T-helper 1 cell treated with Interleukin-12 subunit alpha and Interleukin-12 subunit beta and Interleukin-4 antibody, amounts not matched to agents 30 ng/mL and 1 ng/mL, for 36 hours (primary cell): Measurements from ENCODE around the gene PCSK4. TPM values are rescaled to one million over a fixed set of nuclear protein-coding genes. Genes with fewer than 3 reads are reported as not detected.

Experiments used
- intact Hi-C: fragments of 100-400 bp; cut with micrococcal nuclease; formaldehyde crosslinking; loops from one replicate; pipeline ENCODE4 v1.15.1; 2024
- total RNA-seq: library from RNA; stranded (reverse); gene quantifications from 2 replicates; pipeline ENCODE4 v1.2.3, GENCODE V29; 2022

The PCSK4 gene
- total RNA-seq, 1 donor from 2014 or later: 1.5 TPM

DNA sequence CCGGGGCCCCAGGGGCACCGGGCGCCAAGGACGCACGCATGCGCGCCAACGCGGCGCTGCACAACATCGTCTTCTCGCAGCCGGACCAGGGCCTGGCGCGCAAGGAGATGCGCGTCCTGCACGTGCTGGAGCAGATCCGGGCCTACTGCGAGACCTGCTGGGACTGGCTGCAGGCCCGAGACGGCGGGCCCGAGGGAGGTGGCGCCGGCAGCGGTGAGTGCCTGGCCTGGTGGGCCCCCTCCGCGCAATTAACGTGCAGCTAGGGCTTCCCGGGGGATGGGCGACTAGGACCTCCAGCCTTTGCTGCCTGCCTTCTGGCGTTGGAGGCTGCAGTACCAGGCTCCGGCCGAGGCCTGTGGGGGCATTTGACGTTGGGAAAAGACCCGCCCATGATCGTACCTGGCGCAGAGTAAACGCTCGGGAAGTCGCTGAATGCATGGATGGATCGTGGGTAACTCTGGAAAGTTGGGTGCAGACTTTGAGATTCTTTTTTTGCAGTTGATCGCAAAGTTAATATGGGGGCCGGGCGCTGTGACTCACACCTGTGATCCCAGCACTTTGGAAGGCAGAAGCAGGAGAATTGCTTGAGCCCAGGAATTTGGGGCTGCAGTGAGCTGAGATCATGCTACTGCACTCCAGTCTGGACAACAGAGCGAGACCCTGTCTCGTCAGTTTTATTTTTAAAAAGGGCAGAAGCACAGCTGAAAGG, 33.0 kb downstream of the PCSK4 start:
- intact Hi-C loops: no loop called here

DNA sequence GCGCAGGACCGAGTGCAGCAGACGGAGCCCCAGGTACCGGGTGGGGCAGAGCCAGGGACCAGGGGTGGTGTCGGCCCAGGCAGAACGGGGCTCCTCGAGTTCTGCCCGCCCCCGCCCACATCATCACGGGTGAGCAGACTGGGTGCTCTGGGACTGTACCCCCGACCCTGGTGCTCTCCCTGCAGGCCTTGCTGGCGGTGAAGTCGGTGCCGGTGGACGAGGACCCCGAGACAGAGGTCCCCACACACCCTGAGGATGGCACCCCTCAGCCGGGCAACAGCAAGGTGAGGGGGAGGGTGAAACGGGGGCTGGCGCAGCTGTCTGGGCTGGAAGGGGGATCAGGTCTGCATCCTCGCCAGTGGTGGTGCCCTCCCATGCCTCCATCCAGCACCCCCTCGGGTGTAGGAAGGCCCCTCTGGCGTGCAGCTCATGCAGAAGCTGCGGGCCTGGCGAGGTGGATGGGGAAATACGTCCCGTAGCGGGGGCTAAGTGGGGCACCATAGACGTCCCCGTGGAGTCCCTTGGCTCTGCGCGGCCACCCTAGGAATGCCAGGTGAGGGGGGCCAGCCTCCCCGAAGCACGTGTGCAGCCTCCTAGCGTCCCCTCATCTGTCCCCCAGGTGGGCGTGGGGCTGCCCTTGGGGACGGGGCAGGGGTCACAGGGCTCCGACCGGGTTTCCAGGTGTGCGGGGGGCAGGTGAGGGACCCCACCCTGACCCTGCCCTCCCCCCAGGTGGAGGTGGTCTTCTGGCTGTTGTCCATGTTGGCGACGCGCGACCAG, 33.8 kb downstream of the PCSK4 start:
- intact Hi-C loops: no loop called here

DNA sequence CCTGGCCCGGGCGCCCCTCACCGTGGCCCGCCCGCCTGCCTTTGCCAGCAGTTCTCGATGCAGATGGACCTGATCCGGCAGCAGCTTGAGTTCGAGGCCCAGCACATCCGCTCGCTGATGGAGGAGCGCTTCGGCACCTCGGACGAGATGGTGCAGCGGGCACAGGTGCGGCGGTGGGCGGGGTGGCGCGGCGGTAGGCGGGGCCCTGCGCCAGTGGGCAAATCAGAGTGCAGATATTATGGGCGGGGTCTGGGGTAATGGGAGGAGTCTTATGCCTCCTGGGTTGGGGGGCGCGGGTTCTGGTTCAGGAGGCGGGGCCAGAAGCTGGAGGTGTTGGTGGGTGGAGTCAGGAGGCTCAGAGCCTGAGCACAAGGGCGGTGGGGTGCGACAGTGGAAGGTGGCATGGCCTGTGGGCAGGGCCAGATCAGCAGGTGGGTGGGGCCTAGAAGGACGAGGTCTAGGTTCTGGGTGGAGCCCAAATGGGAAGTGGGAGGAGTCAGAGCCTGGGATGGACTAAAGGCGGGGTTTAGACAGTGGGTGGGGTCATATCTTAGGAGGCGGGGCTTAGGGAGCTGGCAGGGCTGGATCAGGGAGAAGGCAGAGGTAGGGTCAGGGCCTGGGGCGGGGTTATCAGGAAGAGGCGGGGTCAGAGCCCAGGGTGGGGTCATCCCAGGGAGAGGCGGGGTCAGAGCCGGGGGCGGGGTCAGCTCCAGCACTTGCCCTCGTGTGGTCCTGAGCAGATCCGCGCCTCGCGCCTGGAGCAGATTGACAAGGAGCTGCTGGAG, 34.6 kb downstream of the PCSK4 start:
- intact Hi-C loops: no loop called here

DNA sequence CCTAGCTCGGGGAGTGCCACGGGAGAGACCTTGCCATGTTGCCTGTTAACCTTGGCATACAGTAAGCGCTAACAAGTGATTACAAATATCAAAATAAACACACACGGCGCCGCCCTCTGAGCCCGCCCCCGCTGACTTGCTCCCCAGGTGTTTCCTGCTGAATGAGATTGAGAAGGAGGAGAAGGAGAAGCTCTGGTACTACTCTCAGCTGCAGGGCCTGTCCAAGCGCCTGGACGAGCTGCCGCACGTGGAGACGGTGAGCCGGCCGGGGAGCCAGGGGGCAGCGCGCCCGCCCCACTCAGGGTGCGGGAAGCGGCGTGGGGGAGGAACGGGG, 35.2 kb downstream of the PCSK4 start:
- intact Hi-C loops: no loop called here

DNA sequence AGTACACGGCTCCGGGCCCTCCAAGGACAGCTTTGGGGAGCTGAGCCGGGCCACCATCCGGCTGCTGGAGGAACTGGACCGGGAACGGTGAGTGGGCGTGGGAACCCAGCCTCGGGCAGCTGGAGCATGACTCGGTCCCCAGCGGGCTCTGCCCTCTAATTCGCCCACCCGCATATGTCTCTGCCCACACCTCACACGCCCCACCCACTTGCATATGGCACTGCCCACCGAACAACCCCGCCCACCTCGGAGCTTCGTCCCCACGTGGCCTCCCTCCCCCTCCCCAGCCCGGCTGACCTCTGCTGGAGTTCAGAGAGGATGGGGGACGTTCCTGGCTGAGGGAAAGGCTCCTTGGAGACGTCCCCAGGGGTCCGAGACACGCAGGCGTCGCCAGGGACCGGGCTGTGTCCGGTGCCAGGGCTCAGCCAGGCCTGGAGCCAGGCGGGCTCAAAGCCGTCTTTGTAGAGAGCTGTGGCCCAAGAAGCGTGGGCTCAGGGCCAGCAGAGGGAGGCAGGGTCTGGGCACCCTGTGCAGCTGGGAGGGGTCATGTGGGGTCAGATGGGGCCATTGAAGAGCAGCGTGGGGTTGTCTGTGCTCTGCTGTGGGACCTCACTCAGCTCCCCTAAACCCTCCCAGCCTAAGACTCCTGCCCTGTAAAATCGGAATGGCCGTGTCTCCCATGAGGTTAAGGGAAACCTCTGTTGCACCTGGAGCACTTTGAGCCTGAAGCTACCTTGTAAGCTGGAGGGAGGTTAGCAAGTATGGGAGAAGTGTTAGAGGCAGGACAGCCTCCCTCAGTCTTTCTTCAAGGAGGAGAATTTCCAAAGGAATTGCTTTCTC, 36.4 kb downstream of the PCSK4 start:
- intact Hi-C loops: no loop called here

DNA sequence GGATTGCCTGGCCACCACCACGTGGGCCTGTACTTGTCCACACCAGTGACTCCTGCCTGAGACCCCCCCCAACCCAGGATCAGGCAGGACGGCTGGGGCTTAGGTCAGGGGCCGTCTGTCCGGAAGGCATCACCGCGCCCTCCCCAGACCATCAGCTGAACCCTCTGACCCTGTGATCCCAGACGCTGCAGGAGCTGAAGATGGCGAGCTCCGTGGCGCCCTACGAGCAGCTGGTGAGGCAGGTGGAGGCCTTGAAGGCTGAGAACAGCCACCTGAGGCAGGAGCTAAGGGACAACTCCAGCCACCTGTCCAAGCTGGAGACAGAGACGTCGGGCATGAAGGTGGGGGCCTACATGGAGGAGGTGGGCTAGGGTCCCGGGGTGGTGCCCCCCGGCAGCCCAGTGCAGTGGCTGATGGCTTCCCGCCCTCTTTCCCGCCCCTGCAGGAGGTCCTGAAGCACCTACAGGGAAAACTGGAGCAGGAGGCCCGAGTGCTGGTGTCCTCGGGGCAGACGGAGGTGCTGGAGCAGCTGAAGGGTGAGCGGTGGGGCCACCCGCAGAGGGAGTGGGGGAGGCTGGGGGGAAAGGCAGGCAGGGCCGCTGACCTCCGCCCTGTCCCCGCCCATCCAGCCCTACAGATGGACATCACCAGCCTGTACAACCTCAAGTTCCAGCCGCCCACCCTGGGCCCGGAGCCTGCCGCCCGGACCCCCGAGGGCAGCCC, 37.2 kb downstream of the PCSK4 start:
- intact Hi-C loops: no loop called here

DNA sequence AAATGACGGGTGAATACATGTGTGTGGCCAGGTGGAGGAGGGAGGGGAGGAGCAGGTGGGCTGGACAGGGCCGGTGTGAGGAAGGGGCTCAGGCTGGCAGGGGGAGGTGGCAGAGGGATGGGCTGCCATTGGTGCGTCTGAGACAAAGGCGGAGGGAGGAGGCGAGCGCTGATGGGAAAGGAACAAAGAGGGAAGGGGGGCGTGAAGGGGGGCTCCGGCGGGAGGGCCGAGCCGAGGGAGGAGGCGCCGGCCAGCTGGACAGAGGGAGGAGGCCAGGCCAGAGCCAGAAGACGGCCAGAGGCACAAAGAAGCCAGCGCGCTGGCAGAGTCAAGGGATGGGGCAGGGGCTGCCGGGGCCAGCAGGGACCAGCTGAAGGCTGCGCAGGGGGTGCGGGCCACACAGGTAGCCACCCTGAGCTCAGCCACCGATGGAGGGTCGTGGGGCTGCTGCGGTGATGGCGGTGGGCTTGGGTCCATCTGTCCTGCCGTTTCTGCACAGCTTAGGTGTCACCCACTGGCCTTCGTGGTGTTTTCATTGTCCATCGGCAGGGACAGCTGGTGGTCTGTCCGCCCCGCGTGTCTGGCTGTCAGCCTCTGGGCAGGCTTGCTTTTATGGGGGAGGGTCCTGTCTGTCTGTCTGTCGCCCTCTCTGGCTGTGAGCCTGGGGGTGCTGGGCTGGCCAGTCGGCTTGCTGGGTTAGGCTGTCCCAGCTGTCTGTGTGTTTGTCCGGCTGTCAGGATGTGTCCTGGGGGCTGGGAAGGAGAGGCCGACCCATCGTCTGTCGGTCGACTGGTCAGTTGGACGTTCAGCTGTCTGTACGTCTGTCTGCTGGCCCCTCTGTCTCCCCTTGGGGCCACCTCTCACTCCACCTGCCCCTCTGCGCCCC, 38.0 kb downstream of the PCSK4 start:
- intact Hi-C loops: no loop called here

- intact Hi-C loops: no loop called here
These were observed 39.1 kb downstream of the PCSK4 start for GRCh38 chr19:1450735-1451731.

- intact Hi-C loops: no loop called here
These were observed 40.4 kb downstream of the PCSK4 start, which contains the start of gene APC2 for GRCh38 chr19:1449467-1450442. Gene APC2 (plus strand): TSS chr19:1450121. CDS start chr19:1453002, 2,881 bp downstream.

DNA sequence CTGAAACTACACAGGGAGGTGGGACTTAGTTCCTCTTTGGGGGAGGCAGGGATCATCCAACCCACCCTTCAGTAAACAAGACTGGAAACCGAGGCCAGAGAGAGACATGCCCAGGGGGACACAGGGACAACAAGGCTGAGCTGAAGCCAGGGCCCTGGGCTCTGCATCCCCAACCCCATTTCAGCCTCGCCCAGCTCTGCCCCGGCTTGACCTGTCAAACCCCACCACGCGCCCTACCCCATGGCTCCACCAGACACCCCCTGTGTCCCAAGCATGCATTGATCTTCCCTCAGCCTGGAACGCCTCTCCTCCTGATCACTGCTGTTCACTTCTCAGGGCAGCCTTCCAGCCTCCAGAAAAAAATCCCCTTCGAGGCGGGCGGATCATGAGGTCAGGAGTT, 42.2 kb downstream of the PCSK4 start:
- intact Hi-C loops: no loop called here

- intact Hi-C loops: no loop called here
These were observed 42.6 kb downstream of the PCSK4 start for GRCh38 chr19:1447504-1447903.

DNA sequence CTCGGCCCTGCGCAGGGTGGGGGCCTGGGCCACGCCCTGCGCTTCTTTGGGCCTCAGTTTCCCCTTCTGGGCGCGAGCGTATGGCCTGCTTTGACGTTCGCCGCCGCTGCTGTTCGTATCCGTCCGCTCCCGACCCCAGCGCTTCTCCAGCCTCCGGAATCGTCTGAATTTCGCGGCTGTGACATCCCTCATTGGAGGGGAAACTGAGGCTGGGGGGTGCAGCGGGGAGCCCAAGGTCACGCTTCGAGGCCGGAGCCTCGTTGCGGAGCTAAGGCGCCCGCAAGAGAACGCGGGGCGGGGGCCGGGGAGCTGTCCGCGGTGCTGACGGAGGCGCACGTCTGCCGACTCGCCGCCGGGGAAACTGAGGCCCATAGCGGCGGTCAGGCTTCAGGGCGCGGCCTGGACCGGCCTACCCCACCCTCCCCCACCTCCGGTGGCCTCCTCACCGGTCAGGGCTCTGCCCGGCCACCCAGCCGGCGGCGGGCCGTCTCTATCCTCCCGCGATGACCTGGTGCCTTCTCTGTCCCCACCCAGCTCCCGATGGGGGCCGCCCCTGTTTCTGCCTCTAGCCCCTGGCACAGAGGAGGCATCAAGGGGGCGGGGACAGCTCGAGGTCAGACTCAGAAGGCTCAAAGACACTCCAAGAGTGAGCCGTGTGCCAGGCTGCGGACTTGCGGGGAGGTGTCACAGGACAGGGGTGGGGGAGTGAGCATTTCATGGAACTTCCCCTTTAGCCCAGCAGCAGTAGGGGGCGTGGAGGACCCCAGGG, 43.3 kb downstream of the PCSK4 start:
- intact Hi-C loops: no loop called here

DNA sequence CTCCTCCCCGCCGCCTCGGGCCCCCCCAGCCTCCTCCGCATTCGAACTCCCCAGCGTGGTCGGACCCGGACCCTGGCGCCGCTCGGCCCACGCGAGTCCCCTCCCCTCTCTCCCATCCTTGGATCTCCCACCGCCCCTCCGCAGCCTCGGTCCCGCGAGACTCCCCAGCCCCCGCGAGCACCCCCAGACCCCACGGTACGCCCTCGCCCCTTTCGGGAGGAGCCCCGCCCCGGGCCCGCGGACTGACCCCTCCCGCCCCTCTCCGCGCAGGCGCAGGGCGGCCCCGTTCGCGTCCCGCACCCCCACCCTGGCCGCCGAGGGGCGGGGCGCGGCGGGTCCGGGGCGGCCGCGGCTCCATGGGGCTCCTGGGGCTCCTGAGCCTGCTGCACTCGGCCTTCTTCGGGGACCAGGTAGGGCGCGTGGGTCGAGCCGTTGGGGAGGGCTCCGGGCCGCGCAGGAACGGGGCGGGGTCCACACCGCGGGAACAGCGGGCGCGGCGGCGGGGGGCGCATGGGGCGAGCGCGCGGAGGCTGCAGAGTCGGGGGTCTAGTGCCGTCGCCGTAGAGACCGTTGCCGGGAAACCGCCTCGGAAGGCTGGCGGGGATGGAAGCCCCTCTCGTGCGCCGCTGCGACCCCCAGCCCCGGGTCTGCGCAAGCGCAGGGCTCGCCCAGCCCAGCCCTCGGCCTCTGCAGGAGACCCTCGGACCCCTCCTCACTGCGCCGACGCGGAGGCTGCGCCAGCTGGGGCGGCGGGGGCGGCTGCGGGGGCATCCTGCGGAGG, 44.0 kb downstream of the PCSK4 start:
- intact Hi-C loops: loop anchor here (2.0 kb wide), 2 partner anchors 67 to 167 kb away; partner anchors contain the start of gene ADAMTSL5

GRCh38 chr19:1445185-1445931, 44.8 kb downstream of the PCSK4 start:
- intact Hi-C loops: loop anchor here (2.0 kb wide), 2 partner anchors 67 to 167 kb away; partner anchors contain the start of gene ADAMTSL5
